HepG2 (cell line): ENCODE data around the gene MYH10. TPM values are rescaled to one million over a fixed set of nuclear protein-coding genes. Genes with fewer than 3 reads are reported as not detected.

Experiments used
- DNMT3B ChIP-seq: conservative IDR thresholded peaks from 2 replicates; pipeline ENCODE4 v1.6.1; 2016; ENCODE audit warnings: missing biosample characterization, control low read depth
- EP300 ChIP-seq, 3 experiments: sonication (generic) in 1 of 3; formaldehyde crosslinking in 1 of 3; IDR thresholded peaks; 2 replicates each; pipeline versions ENCODE4 v1.5.1 to v1.6.1; 2011 to 2020; ENCODE audit warnings: low read depth in 2 of 3, low read length in 2 of 3, borderline replicate concordance in 1 of 3, improper control_type of control experiment in 1 of 3, mild to moderate bottlenecking in 1 of 3, missing genetic modification reagents in 1 of 3, moderate library complexity in 1 of 3
- EZH2 ChIP-seq: conservative IDR thresholded peaks from 2 replicates; pipeline ENCODE4 v1.6.1; 2012; ENCODE audit warnings: mild to moderate bottlenecking, low read depth, low read length, moderate library complexity
- GLMP ChIP-seq: sonication (generic); formaldehyde crosslinking; IDR thresholded peaks from 2 replicates; pipeline ENCODE4 v1.9.0; 2021; ENCODE audit warnings: missing genetic modification reagents, mild to moderate bottlenecking, borderline replicate concordance
- HBP1 ChIP-seq: IDR thresholded peaks from 2 replicates; pipeline ENCODE4 v1.6.1; 2016; ENCODE audit warnings: low read depth, control low read depth
- RNF219 ChIP-seq: sonication (generic); formaldehyde crosslinking; IDR thresholded peaks from 2 replicates; pipeline ENCODE4 v1.5.0; 2020; ENCODE audit warnings: mild to moderate bottlenecking, missing genetic modification reagents
- TBX2 ChIP-seq: sonication (generic); formaldehyde crosslinking; IDR thresholded peaks from 2 replicates; pipeline ENCODE4 v1.5.0; 2020; ENCODE audit warnings: missing genetic modification reagents, mild to moderate bottlenecking, borderline replicate concordance
- TFDP2 ChIP-seq: sonication (generic); formaldehyde crosslinking; IDR thresholded peaks from 2 replicates; pipeline ENCODE4 v1.4.0; 2020; ENCODE audit warnings: missing genetic modification reagents
- USF2 ChIP-seq, 2 experiments: sonication (generic) in 1 of 2; formaldehyde crosslinking in 1 of 2; IDR thresholded peaks; 2 replicates each; pipeline versions ENCODE4 v1.5.1 to v1.6.1; 2011 to 2020; ENCODE audit warnings: borderline replicate concordance in 1 of 2, low read depth in 1 of 2, low read length in 1 of 2, mild to moderate bottlenecking in 1 of 2, missing genetic modification reagents in 1 of 2, moderate library complexity in 1 of 2
- XRCC5 ChIP-seq: fragments of 200-400 bp; formaldehyde crosslinking; optimal IDR thresholded peaks from 2 replicates; pipeline ENCODE3; 2017; ENCODE audit warnings: mild to moderate bottlenecking, low read length
- ZNF276 ChIP-seq: sonication (generic); formaldehyde crosslinking; IDR thresholded peaks from 2 replicates; pipeline ENCODE4 v1.4.0; 2020; ENCODE audit warnings: mild to moderate bottlenecking, low read depth, missing genetic modification reagents
- ZNF484 ChIP-seq: sonication (generic); formaldehyde crosslinking; IDR thresholded peaks from 2 replicates; pipeline ENCODE4 v1.5.1; 2020; ENCODE audit warnings: mild to moderate bottlenecking, low read depth, missing genetic modification reagents, borderline replicate concordance
- ZNF639 ChIP-seq: conservative IDR thresholded peaks from 2 replicates; pipeline ENCODE4 v1.6.1; 2018; ENCODE audit warnings: missing genetic modification reagents
- ZNF713 ChIP-seq: sonication (generic); formaldehyde crosslinking; IDR thresholded peaks from 2 replicates; pipeline ENCODE4 v1.4.0; 2020; ENCODE audit warnings: mild to moderate bottlenecking, missing genetic modification reagents
- polyA plus RNA-seq, 8 experiments: library from polyadenylated mRNA; depleted of rRNA in 3 of 8; stranded (reverse) in 7 of 8; unstranded in 1 of 8; fragments of >200 nt; fragmentation: Illumina TruSeq in 4 of 8; extraction: Trizol in 4 of 8; gene quantifications; 2 replicates each; pipeline versions ENCODE4 v1.2.1 to v1.2.3, GENCODE V29; 2011 to 2016; ENCODE audit warnings: low read depth in 4 of 8, missing spikeins in 1 of 8, mixed read lengths in 1 of 8; ENCODE audit not compliant: insufficient read depth in 1 of 8
- total RNA-seq, 5 experiments: library from RNA; depleted of rRNA; stranded (reverse); fragments of >200 nt; fragmentation: Illumina TruSeq; extraction: Trizol; gene quantifications; 2 replicates each; pipeline ENCODE4 v1.2.3, GENCODE V29; 2016; ENCODE audit warnings: low read depth in 1 of 5

MYH10 gene
- total and polyA plus RNA-seq, 2 of the 13 experiments (the other 11 are each of a cell fraction or from before 2014, with no cell fraction given) = 43.4 to 68.6 TPM

- no peak for TF ChIP-seq USF2 (IDR thresholded peaks at IDR 0.05; ENCODE audit: low read depth, low read length)
- TF ChIP-seq USF2 (CRISPR knock-in tag; IDR thresholded peaks at IDR 0.05; ENCODE audit: borderline replicate concordance) = no peak
- TF ChIP-seq TBX2 = no peak
- TF ChIP-seq ZNF639 (CRISPR knock-in tag) = no peak
- no peak for TF ChIP-seq TFDP2 (CRISPR knock-in tag)
- peak; percentile 23 for TF ChIP-seq XRCC5
- no peak for TF ChIP-seq RNF219 (CRISPR knock-in tag)
- no peak for TF ChIP-seq DNMT3B (CRISPR knock-in tag)
- TF ChIP-seq EZH2 = no peak
- 0 out of 2 replicates have a peak, but pooled peaks have one; percentile 44 for TF ChIP-seq HBP1
- TF ChIP-seq EP300 (IDR thresholded peaks at IDR 0.05; ENCODE audit: low read depth in 2 of 2, low read length in 2 of 2) = no peak
- TF ChIP-seq EP300 (CRISPR knock-in tag; IDR thresholded peaks at IDR 0.05; ENCODE audit: borderline replicate concordance) = no peak
- TF ChIP-seq ZNF484 (CRISPR knock-in tag) = no peak
- no peak for TF ChIP-seq ZNF713 (CRISPR knock-in tag)
- no peak for TF ChIP-seq GLMP
- TF ChIP-seq ZNF276 (CRISPR knock-in tag) = no peak
These were observed 195.0 kb downstream of the MYH10 start, which contains the start of gene NDEL1 (continued) for GRCh38 chr17:8435245-8436168.
